ENCODE measurements around the gene ZBTB18.
"Not testable (repeated sequence)": the region's sequence is repeated elsewhere in the genome, so short reads cannot be mapped to it uniquely, and the experiment has no call there.

The ZBTB18 gene

DNA sequence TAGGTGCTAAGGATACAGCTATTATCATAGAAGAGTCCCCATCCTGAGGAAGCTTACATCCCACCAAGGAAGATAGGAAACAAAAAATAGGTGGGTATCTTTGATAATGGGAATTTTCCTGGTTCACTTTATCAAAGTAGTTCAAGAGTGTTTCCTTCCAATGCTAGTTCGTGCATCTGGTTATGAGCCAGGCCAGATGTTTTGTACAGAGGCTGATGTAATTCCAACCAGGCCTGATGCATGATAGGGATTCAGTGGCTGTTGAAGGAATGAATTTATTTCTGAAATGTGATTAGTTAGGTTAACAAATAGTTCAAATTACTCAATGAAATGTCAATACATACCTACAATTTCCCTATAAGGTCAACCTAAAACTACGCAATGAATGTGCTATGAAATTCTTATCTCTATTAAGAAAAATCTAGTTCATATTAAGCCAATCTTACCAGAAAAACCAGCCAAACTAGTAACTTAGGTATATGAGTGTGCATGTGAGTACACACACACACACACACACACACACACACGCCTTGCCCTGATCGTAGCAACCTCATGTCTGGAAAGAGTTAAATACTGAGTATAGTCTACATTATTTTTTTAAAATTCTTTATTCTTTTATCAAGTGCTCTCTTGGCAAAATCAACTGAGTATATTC lies 9.5 kb upstream of the ZBTB18 start:
- no peak for DNase-seq (ENCODE audit: low spot score)

DNA sequence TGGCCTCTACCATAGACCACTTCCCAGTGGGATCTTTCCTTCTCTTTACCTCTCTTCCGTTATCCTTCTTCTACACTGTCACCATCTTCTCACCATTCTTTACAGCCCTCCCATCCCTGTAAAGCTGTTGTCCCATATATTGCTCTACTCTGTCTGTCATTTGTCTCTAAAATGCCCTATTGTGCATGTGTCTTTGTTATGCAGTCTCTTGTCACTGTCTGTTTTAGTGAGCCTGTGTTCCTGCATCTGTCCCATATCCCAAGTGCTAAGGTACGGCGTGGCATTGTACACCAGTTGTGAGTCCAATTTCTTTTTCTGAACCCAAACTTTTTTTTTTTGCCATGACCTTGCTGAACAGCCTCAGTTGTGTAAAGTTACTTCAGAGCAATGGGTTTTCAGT lies 8.8 kb upstream of the ZBTB18 start:
- DNase-seq (ENCODE audit: low spot score) = no peak

DNA sequence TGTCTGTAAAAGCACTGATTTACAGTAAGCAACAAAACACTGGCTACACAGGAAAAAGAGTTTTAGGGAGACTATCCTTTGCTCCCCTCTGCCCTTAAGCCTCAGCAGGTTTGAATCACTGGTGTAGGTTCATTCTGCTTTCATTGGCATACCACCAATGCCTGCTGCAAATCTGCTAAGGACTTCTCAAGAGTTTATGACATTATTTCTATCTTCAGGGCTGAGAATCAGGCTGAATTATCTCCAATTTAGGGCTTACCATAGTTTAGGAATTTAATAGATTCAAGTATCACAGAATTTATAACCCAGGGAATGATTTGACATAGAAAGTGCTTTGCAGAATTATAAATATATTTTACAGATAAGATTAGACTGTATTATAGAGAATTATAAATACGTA lies 6.7 kb upstream of the ZBTB18 start:
- no peak for DNase-seq (ENCODE audit: low spot score)

DNA sequence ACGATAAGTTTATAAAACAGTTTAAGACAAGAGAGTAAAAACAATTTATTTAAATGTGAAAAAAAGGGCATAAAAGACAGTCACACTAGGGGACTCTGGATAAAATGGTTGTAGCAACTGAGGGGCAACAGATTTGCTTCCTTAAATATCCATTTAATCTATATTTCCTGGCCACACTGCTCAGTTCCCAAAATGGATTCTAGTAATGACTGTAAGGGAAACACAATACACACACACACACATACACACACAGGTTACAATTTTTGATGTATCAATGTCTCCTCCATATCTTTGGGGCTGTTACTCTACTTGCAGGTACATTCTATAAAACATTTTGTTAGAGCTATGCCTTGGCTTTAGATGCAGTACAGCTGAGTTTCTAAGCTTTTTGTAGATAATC lies 4.8 kb upstream of the ZBTB18 start:
- DNase-seq (ENCODE audit: low spot score) = not testable (repeated sequence)

DNA sequence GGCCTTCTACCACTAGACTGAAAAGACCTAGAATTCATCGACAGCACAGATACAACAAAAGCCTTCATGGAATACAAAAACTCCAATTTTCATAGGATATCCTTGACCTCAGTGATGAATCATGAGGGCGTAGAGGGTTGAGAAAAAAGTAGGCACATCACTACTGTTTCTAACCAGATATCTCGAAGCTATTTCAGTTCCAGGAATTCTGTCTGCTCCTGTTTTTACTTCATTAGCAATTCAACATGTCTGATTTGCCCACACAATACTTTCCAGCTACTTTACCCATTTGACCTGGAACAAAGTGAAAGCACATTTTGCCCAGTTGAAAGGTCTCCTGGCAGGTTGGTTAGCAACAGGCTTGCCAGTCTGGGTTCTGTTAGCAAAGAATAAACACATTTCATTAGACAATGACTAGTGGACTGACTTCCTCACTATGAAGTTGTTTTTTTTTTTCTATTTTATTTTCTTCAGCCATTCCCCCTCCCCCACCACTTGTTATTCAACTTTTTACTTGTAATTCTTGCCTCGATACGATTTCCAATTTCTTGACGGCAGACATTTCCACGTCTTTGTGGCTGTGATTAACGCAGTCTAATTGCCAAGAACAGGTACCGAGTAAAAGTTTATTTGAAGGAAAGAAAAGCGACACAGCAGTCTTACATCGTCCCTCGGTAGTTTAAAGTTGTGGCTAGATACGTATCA lies 4.0 kb upstream of the ZBTB18 start:
- DNase-seq (ENCODE audit: low spot score) = peak; percentile 41

DNA sequence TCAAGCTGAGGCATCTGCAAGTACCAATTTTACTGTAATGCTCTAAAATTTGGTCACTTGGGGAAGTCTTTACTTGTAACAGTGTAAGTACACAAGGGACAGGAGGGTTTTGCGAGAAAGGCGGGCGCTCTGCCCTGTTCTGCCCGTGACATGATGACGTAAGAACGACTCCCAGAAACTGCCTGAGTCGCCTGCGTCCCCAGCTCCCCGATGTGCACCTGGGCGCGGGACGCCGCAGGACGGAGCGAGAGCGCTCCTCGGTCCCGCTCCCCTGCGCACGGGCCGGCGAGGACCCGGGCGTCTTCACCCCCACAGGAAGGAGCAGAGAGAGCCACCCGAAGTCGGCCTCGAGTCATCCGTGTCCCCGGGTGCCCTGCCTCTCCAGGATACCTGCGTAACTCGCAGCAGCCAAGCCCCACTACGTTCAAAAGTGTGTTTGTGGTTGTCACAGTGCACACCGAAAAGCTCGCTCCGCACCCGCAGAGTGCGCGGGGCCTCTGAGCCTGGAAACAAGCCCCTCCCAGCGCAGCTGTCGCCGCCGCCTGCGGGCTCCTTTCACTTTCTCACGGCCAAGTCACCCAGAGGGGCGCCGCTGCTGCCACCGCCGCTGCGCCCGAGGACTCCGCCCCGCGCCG lies 3.3 kb upstream of the ZBTB18 start:
- DNase-seq (ENCODE audit: low spot score) = peak; percentile 77

DNA sequence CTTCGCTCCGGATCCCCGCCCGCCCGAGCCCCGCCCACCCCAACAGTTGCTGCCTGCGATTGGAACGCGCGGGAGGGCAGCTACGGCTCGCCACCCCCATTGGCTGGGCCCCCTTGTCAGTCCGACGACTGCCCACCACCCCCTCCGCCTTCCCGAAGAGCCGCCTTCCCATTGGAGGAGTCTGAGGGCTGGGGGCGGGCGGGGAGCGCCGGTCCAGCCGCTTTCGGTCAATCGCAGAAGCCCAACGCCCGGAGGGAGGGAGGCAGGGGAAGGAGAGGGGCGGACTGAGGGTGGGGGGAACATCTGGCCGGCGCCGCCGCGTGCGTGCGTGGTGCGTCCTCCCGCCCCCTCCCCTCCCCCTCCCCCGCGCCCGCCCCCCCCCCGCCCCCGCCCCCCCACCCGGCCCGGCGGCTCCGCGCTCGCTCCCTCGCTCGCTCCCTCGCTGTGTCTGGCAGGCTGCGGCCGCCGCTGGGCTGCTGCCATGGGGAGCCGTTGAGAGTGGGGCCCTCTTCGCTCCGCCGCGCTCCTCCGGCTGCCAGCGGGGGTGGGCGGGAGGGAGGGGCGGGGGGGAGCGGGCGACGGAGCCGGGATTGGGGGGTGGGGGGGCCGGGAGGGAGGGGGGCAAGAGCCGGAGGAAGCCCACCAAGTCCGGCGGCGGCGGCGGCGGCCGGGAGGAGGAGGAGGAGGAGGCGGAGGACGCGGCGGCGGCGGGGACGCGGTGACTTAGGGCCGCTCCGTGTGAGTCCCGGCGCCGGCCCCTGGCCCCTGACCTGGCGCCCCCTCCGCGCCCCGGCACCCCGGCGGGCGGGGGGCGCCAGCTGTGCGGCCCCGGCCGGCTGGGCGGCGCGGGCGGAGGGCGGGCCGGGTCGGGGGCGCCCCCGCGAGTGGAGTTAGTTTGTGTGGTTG lies 2.6 kb upstream of the ZBTB18 start:
- DNase-seq (ENCODE audit: low spot score) = peak; percentile 98

DNA sequence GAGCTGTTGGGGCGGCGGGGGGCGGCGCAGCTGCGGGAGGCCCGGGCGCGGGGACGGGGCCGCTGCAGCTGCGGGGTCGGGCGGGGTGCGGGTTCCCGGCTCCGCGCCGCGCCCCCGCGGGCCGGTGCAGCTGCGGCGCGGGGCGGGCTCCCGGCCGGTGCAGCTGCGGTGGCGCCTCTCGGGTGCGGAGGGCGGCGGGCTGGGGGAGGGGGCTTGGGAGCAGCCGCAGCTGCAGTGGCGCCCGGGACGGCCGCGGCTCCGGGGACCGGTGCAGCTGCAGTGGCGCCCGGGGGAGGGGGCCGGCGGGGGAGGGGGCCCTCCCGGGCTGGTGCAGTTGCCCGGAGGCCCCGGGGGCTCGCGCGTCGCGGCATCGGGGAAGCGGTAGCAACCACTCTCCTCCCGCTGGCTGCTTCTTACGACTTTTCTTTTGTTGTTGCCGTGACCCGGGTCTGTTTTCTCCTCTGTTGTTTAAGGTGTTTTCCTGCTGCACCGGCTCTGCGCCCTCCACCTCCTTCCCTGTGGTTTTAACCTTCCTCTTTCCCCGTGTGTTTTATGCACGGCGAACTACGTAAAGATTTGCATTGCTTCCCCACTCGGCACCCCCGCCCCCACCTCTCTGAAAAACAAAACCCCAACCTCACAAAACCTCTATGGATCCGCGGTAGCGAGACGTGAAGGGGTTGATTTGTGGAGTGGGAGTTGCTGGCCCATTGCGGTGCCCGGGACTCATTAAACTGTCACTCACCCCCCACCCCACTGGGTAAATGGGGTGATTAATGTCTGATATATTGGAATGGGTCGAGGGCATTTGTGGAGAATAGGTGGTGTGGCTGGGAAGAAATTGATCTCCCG lies 1.7 kb upstream of the ZBTB18 start:
- peak; percentile 24 for DNase-seq (ENCODE audit: low spot score)

DNA sequence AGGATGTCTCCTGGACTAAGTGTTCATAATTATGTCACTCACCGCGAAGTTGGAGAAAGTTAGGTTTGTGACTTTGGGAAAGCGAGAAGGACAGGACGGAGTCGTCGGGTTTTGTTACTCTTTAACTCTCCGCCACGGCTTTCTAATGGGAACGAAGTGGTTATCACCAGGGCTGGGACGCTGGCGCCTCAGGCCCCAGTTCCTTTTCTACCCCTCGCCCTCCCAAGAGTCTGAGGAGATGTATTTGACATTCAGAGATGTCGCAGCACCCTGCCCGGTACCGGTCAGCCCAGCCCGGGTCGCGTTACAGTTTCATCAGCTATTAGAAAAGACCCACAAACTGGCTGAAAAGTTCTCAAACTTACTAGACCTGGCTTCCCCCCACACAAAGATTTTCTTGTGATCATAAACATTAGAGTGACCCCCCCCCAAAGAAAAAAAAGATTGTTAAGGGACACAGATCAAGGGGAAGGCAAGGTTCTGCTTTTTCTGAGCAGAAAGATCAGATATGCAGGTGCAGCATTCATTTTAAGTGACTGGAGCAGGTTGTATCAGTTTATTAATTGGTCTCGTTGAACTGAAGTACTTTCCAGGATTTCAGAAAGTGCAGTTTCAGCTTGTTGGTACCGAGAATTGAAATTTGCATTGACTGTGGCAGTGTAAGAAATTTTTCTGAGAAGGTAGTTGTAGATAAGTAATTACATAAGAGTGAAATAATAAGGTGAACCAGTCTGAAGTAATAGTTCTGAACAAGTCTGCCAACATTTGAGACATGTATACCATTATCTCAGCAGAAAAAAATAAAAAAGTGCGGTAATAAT lies 859 bp upstream of the ZBTB18 start:
- DNase-seq (ENCODE audit: low spot score) = peak; percentile 10

DNA sequence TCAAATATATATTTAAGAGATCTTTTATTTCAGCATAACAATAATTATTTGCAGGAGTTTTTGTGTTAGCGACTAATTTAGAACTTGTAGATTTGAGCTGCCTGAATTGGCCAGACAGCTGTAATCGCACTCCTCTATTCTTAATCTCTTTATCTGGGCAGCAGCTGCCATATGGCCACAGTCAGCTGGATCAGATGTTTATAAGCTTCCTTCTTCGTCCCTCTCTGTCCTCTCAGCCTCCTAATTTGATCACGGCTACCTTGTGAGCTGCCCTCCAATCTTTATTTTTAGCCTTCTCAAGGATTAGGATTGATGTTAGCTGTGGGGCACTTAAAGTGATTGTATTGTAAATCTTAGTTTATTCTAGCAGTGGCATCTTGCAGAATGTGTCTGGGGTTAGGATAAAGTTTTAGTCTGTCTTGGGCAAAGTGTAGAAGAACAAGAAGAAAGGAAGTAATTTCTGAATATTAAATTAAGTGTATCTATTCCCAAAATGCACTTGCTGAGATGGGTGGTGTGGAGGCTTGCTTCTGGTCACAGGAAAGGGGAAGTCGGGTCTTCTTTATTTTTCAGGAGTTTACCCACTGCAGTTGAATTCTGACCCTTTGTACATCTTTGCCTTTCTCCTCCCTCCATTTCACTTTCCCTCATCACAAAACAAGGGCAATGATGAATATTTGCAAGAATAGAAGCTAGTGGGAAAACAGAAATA lies 1.1 kb downstream of the ZBTB18 start:
- DNase-seq (ENCODE audit: low spot score) = no peak

DNA sequence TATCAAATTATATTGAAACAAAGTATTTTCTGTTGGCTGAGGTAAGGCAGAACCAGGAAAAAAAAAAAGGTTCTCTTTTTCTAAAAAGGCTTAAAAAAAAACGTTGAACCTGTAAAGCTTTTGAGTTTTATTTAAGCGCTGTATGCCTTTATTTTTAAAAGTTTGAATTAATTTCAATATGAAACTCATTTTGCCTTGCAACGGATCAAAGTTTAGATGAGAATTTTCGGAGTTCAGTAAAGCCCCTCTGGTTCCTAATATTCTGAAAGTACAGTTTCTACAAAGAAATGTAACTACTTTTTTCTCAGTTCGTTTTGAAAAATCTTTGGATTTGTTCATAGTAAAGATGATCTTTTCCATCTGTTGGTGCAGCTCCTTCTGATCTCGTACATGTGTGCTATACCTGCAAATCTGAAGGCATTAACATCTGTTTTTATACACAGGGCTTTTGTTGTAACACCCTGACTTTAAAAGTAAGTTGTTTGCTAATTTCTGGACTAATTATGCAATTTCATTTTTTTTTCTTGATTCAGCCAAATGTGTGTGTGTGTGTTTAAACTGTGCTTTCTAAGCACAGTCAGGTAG lies 1.7 kb downstream of the ZBTB18 start:
- DNase-seq (ENCODE audit: low spot score) = no peak

DNA sequence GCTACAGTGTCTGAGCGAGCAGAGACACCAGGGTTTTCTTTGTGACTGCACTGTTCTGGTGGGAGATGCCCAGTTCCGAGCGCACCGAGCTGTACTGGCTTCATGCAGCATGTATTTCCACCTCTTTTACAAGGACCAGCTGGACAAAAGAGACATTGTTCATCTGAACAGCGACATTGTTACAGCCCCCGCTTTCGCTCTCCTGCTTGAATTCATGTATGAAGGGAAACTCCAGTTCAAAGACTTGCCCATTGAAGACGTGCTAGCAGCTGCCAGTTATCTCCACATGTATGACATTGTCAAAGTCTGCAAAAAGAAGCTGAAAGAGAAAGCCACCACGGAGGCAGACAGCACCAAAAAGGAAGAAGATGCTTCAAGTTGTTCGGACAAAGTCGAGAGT lies 2.7 kb downstream of the ZBTB18 start:
- no peak for DNase-seq (ENCODE audit: low spot score)

DNA sequence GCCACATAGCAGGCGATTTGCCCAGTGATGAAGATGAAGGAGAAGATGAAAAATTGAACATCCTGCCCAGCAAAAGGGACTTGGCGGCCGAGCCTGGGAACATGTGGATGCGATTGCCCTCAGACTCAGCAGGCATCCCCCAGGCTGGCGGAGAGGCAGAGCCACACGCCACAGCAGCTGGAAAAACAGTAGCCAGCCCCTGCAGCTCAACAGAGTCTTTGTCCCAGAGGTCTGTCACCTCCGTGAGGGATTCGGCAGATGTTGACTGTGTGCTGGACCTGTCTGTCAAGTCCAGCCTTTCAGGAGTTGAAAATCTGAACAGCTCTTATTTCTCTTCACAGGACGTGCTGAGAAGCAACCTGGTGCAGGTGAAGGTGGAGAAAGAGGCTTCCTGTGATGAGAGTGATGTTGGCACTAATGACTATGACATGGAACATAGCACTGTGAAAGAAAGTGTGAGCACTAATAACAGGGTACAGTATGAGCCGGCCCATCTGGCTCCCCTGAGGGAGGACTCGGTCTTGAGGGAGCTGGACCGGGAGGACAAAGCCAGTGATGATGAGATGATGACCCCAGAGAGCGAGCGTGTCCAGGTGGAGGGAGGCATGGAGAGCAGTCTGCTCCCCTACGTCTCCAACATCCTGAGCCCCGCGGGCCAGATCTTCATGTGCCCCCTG lies 3.3 kb downstream of the ZBTB18 start:
- DNase-seq (ENCODE audit: low spot score) = no peak

DNA sequence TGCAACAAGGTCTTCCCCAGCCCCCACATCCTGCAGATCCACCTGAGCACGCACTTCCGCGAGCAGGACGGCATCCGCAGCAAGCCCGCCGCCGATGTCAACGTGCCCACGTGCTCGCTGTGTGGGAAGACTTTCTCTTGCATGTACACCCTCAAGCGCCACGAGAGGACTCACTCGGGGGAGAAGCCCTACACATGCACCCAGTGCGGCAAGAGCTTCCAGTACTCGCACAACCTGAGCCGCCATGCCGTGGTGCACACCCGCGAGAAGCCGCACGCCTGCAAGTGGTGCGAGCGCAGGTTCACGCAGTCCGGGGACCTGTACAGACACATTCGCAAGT lies 3.8 kb downstream of the ZBTB18 start:
- no peak for DNase-seq (ENCODE audit: low spot score)

DNA sequence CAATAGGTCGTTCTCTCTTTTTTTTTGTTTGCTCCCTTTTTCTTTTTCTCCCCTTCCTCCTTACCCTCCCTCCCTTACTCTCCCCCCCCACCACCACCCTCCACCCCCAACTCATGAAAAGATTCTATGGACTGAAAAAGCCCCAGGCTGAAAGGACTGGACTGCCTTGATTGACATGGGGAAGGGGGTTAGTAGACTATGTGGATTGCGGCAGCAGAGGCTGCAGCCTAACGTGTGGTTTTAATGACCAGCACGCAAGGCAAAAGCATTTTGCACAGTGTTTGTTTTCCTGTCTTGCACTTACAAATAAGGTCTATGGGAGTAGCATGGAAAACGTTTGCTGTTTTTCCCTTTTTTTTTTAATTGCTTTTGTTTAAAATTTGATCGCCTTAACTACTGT lies 5.5 kb downstream of the ZBTB18 start:
- no peak for DNase-seq (ENCODE audit: low spot score)

DNA sequence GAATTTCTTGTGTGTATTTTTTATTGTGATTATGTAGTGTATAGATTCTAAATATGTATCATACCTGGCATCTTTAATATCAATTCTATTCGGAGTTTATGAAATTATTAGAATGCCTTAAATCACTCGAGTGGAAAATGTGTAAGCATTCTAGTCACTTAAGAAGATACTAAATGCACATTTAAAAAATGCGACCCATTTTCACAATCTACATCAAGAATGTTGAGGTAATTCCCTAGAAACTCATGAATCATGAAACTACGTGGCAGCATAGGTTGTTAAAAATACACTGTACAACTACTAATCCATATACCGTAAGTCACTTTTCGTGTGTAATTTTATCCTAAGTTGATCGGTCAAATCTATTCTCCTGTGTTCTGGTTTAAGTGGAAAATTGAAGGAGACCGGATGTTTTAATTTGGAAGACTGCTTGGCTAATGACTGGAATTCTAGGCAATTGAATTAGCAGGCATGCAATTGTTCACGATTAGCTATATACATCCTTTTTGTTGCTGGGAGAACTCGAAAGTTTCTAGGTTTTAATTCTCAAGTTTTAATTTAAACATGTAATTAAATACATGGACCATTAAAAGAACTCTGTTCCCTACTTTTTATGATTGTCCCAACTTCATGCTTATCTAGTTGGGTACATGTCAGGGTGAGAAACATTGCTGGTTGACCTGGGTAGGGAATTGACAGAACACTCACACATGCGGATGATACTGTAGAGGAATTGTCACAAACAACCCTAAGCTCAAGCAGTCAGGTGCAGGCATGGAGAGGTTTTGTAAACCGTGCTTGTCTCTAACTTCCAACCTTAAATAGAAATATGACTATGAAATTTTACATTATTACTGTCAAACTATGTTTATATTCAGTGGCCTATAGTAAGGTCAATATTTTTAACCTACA lies 6.6 kb downstream of the ZBTB18 start:
- DNase-seq (ENCODE audit: low spot score) = no peak

DNA sequence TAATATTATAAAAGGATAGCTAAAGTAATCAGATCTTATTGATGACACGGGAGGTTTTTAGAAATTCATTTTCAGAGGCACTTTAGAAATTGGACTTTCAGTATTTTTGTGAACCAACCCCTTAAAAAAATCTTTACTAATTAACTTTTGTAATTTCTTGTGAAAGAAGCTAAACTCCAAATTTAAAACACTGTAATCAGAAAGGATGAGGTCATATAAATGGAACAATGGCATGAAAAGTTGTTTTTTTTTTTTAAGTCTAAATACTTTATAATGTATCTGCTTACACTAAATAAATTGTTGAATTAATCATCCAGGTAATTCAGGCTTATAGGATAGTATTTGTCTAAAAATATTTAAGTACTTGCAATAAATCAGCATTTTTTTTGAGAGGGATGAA lies 9.0 kb downstream of the ZBTB18 start:
- no peak for DNase-seq (ENCODE audit: low spot score)

DNA sequence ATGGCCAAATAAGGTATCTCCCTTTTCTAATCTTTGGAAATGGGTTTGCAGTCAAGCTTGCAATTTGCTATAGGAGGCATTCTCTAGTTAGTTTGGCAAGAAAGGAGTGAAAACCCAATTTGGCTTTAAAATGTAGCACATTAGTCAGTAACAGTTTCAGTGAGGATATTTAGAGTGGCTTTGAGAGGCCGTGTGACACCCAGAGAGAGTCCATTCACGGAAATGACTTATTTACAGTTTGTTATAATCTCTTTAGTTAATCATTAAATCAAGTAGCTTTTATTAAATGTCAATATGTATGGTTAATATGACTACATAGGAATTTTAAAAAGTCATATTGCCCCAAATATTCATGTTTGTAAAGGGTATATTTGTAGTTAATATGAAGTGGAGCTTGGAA lies 9.6 kb downstream of the ZBTB18 start:
- DNase-seq (ENCODE audit: low spot score) = peak; percentile 33
